Right cardiac atrium (tissue), 5 donors: ENCODE measurements around the gene GDPD4. TPM values are rescaled to one million over a fixed set of nuclear protein-coding genes. Genes with fewer than 3 reads are reported as not detected.

ENCODE experiments used
- ATAC-seq, 2 donors: fragments of 200-7000 bp; cut with Tn5 transposase; one replicate each; pipeline versions ENCODE4 v1.8.0 to v1.9.1; 2020; ENCODE audit warnings: moderate library complexity in 2 of 2, mild to moderate bottlenecking in 1 of 2
- DNase-seq, 3 donors: peaks; one replicate each; pipeline ENCODE4 v3.0.0-alpha.2; 2020
- H3K27ac ChIP-seq: one replicate; pipeline ENCODE4 v1.5.1; 2013; ENCODE audit warnings: mild to moderate bottlenecking, low read length, control low read depth, moderate library complexity
- H3K27me3 ChIP-seq: one replicate; pipeline ENCODE4 v1.6.1; 2013; ENCODE audit not compliant: control insufficient read depth, insufficient read depth
- H3K4me1 ChIP-seq: one replicate; pipeline ENCODE4 v1.6.1; 2013; ENCODE audit warnings: low read length; ENCODE audit not compliant: control insufficient read depth, insufficient read depth
- H3K4me3 ChIP-seq: one replicate; pipeline ENCODE4 v1.5.1; 2013; ENCODE audit warnings: low read length, control low read depth
- H3K9me3 ChIP-seq: one replicate; pipeline ENCODE4 v1.6.1; 2013; ENCODE audit warnings: low read length; ENCODE audit not compliant: control insufficient read depth
- WGBS: extraction: QIAGEN DNeasy Blood & Tissue Kit; methylation state at CpG from one replicate; pipeline ENCODE4 v1.1.7; 2013; 5-methylcytosine and 5-hydroxymethylcytosine counted together
- intact Hi-C, 4 donors: fragments of 100-400 bp; cut with DNase I; formaldehyde crosslinking; loops; one replicate each; pipeline versions ENCODE4 v1.11.0 to v1.14.0; 2022 to 2023
- polyA plus RNA-seq: library from polyadenylated mRNA; stranded (reverse); fragments of 200-250 nt; gene quantifications from one replicate; pipeline ENCODE4 v1.2.3, GENCODE V29; 2013
- total RNA-seq, 4 donors: library from RNA; stranded (reverse); fragmentation: NEBNext Ultra II Directional; extraction: Animal tissue kit (Norgen Biotek cat#: 25700); gene quantifications; one replicate each; pipeline ENCODE4 v1.2.1, GENCODE V29; 2021
- donor health status: healthy with polysubstance abuse.
- donor health status: DM: no; HTN: yes; CAD: no.
- donor health status: DM: no; HTN: no; CAD: no.
- donor health status: DM: no; HTN: yes; CAD: no; lungs with severe emphysema.
- donor health status: DM: yes; HTN: yes; CAD: no.

The GDPD4 gene
- total and polyA plus RNA-seq, 5 donors, result 0.52 to 0.69 TPM; not detected in 3

DNA sequence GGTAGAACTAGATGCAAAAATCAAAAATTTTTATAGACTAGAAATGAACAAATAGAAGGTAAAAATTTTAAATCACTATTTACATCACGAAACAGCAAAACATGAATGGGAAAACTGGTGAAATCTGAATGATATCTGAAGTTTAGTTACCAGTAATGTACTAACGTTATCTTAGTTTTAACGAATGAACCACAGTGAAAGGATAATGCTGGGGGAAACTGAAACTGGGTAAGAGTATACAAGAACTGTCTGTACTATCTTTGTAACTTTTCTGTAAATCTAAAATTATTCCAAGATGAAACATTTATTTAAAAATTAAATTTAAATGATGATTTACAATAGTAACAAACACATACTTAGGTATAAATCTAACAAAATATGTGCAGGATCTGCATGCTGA, 7.4 kb downstream of the GDPD4 start:
- 84% methylated on average over 3 of the region's 3 CpGs for WGBS
- Histone ChIP-seq H3K4me3 (no peak overlapping the region), H3K27me3 (no peaks in the 10 kb centered on the region), H3K4me1 (no peaks in the 10 kb centered on the region), H3K27ac (no peak overlapping the region), H3K9me3 (no peaks in the 10 kb centered on the region)
- DNase-seq (no peak), ATAC-seq (no peak)
- intact Hi-C loops, result no loop called here

DNA sequence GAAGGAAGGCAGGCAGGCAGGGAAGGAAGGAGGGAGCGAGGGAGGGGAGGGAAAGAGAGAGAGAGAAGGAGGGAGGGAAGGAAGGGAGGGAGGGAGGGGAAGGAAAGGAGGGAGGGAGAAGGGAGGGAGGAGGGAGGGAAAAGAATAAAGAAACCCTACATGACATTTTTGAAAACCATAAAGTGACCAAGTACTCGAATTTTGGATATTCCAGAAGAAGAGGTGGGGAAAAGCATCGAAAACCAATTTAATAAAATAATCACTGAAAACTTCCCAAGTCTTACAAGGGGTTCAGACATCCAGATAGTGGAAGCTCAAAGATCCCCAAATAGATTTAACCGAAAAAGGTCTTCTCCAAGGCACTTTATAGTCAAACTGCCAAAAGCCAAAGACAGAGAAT, 11.7 kb downstream of the GDPD4 start:
- Histone ChIP-seq H3K27me3 (no peaks in the 10 kb centered on the region), H3K9me3 (no peaks in the 10 kb centered on the region), H3K4me1 (no peaks in the 10 kb centered on the region), H3K27ac (no peak overlapping the region), H3K4me3 (no peak overlapping the region)
- DNase-seq, result no peak
- 88% methylated on average over 4 of the region's 4 CpGs for WGBS
- ATAC-seq, result no peak
- intact Hi-C loops, result no loop called here

GRCh38 chr11:77287615-77288273, 13.7 kb downstream of the GDPD4 start:
- H3K27me3 ChIP-seq, result no peaks in the 10 kb centered on the region
- 78% methylated on average over 5 of the region's 5 CpGs for WGBS
- no peak for DNase-seq
- H3K4me3 ChIP-seq, result no peak overlapping the region
- no peak overlapping the region for H3K27ac ChIP-seq
- intact Hi-C loops, result no loop called here
- no peaks in the 10 kb centered on the region for H3K9me3 ChIP-seq
- no peak for ATAC-seq
- H3K4me1 ChIP-seq, result no peaks in the 10 kb centered on the region

DNA sequence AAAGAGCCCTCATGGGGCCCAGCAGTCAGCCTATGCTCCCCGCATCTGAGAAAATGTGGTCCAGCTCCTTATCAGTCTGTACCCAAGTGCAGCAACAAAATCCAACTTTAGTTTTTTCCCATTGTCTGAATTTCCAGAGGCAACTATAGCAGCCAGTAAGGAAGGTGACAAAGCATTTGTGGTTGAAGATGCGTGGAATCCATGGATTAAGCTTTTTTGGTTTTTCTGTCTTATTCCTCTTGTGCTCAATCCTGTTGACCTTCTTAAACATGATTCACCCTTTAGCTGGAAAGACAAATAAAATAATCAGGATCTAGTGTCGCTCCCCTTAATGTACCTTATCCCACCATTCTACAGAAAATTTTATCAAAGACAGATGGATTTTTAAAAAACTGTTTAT, 14.3 kb downstream of the GDPD4 start:
- H3K27me3 ChIP-seq, result no peaks in the 10 kb centered on the region
- ATAC-seq, result no peak
- no peak overlapping the region for H3K27ac ChIP-seq
- no peak for DNase-seq
- no peak overlapping the region for H3K4me3 ChIP-seq
- no peaks in the 10 kb centered on the region for H3K4me1 ChIP-seq
- 88% methylated on average over 3 of the region's 3 CpGs for WGBS
- intact Hi-C loops, result no loop called here
- H3K9me3 ChIP-seq, result no peaks in the 10 kb centered on the region

DNA sequence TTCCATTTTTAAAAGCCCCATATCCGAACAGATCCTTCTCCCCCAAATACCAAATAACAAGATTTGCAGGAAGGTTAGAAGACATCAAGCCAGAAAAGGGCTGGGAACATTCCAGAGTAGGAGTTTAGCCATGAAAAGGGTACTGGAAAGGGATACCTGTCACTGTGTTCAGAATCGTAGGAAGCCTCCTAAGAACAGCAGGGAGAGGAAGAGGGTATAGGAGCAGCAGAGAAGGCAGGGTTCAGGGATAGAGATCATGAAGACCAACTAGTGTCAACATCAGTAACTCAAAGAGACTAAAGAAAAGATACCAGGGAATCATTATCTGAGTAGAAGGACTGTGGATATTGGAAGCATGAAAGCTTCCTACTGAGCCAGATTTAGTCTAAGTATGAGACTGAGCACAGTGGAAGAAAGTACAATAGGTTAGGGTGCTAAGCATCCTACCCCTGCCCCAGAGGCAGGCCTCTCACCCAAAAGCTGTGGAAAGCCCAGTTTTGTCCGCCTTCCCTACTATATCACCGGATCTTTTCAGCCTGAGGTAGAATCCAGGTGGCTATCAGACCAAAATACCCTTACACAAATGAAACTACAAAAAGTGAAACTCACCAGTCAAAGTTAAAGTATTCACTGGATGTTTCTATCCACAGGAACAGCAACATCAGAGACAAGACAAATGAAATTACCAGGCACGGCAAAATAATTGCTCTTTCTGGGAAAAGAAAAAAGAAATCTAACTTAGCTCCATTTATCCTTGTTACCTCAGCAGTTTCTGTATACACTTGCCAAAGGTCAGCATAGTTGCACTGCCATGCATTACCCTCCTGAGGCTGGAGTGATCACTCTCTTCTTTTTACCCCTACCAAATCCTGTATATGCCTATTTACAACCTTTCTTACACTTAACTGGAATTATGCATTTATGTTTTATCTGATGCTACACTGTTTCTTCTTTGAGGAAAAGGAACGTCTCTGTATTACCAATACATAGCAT, 16.7 kb downstream of the GDPD4 start:
- DNase-seq, result no peak
- Histone ChIP-seq H3K4me3 (no peak overlapping the region), H3K27me3 (no peaks in the 10 kb centered on the region), H3K9me3 (no peaks in the 10 kb centered on the region), H3K27ac (no peak overlapping the region), H3K4me1 (no peaks in the 10 kb centered on the region)
- intact Hi-C loops, result no loop called here
- no peak for ATAC-seq
- 75% methylated on average over 6 of the region's 6 CpGs for WGBS

- H3K4me3 ChIP-seq, result no peak overlapping the region
- no peak overlapping the region for H3K27ac ChIP-seq
- ATAC-seq (no peak), DNase-seq (no peak)
- no peaks in the 10 kb centered on the region for H3K9me3 ChIP-seq
- H3K27me3 ChIP-seq, result no peaks in the 10 kb centered on the region
- no peaks in the 10 kb centered on the region for H3K4me1 ChIP-seq
- intact Hi-C loops, result no loop called here
- 66% methylated on average over 3 of the region's 3 CpGs for WGBS
Measured at GRCh38 chr11:77283101-77283500, 18.4 kb downstream of the GDPD4 start.

- no peak overlapping the region for H3K27ac ChIP-seq
- WGBS, result 52% methylated on average over 2 of the region's 2 CpGs
- H3K27me3 ChIP-seq, result no peaks in the 10 kb centered on the region
- no peak for ATAC-seq
- H3K9me3 ChIP-seq, result no peaks in the 10 kb centered on the region
- no peak for DNase-seq
- H3K4me3 ChIP-seq, result no peak overlapping the region
- H3K4me1 ChIP-seq, result no peaks in the 10 kb centered on the region
- intact Hi-C loops, result no loop called here
Measured at GRCh38 chr11:77278595-77279506, 22.6 kb downstream of the GDPD4 start.

DNA sequence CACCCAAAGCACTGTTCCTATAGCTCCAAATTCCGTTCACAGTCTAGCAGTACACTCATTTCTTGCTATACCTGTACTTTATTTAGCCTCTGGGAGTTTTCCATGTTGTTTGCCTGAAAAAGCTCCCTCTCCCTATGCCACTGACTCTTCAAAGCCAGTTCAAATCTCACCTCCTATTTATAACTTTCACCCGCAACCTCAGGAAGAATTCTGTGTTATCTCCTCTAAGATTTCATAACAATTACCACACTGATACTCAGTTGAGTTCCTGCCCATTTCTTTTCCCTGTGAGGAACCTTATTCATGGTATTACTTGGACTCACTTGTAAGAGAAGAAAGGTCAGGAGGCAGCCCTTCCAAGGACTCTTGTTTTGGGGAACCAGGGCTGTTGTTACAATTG, 25.2 kb downstream of the GDPD4 start:
- ATAC-seq (no peak), DNase-seq (no peak)
- WGBS, result 58% methylated on average over 2 of the region's 2 CpGs
- no peak overlapping the region for H3K4me3 ChIP-seq
- intact Hi-C loops, result no loop called here
- H3K27ac ChIP-seq, result no peak overlapping the region
- no peaks in the 10 kb centered on the region for H3K4me1 ChIP-seq
- H3K9me3 ChIP-seq, result no peaks in the 10 kb centered on the region
- no peaks in the 10 kb centered on the region for H3K27me3 ChIP-seq

DNA sequence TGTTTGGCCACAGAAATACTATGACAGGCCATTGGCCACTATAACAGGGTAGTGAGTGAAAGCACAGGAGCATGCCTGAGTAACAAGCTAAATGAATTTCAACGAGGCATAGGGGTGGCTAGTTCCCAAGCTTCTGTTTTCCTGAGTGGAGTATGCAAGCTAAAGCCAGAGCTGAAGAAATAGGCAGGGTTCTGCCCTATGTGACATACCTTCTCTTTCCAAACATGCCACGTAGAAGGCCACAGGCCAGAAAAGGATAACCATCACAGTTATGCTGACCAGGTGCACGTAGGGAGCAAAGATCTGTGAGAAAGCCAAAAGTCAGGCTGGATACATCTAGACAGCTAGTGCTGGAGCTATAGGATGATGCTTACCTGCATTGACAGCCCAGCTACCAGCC, 30.6 kb downstream of the GDPD4 start:
- intact Hi-C loops, result no loop called here
- DNase-seq, result no peak
- H3K4me1 ChIP-seq, result no peaks in the 10 kb centered on the region
- no peak overlapping the region for H3K27ac ChIP-seq
- H3K4me3 ChIP-seq, result no peak overlapping the region
- H3K9me3 ChIP-seq, result no peaks in the 10 kb centered on the region
- H3K27me3 ChIP-seq, result no peaks in the 10 kb centered on the region
- ATAC-seq, result no peak
- 71% methylated on average over 3 of the region's 3 CpGs for WGBS

GRCh38 chr11:77269484-77270123, 31.9 kb downstream of the GDPD4 start:
- Histone ChIP-seq H3K27me3 (no peaks in the 10 kb centered on the region), H3K27ac (no peak overlapping the region), H3K9me3 (no peaks in the 10 kb centered on the region), H3K4me1 (no peaks in the 10 kb centered on the region), H3K4me3 (no peak overlapping the region)
- WGBS, result 95% methylated on average over 1 of the region's 1 CpG
- ATAC-seq (no peak), DNase-seq (no peak)
- intact Hi-C loops, result no loop called here
